SK-MEL-5 (cell line): ENCODE results near the gene PROCA1. TPM values are rescaled to one million over a fixed set of nuclear protein-coding genes. Genes with fewer than 3 reads are reported as not detected.
A peak's percentile ranks its signal among the peaks of the same experiment; 100 is the strongest.
"Not testable (repeated sequence)": the region's sequence is repeated elsewhere in the genome, so short reads cannot be mapped to it uniquely, and the experiment has no call there.

ENCODE experiments used
- DNase-seq: peaks from one replicate; pipeline ENCODE4 v3.0.0-alpha.2; 2016; ENCODE audit warnings: low read depth, low spot score
- in situ Hi-C: cut with HindIII; loops from 2 replicates; pipeline ENCODE4 v1.10.0; 2016; ENCODE audit warnings: low sequenced_read_pairs, high pct_unique_total_duplicates, low pct_unique_long_range_greater_than_20kb
- total RNA-seq: library from RNA; depleted of rRNA; stranded (reverse); fragments of >200 nt; shearing (Covaris generic); gene quantifications from 2 replicates; pipeline ENCODE4 v1.2.3, GENCODE V29; 2014

PROCA1 gene
- total RNA-seq, 1 experiment from 2014 or later: 0.16 TPM

GRCh38 chr17:28745786-28746411 is 34.2 kb upstream of the PROCA1 start:
- in situ Hi-C loops: no loop called here
- no peak for DNase-seq

- DNase-seq: peak; percentile 69
- in situ Hi-C loops: no loop called here
These were observed 33.5 kb upstream of the PROCA1 start for GRCh38 chr17:28744972-28745785.

GRCh38 chr17:28744104-28744971 is 32.6 kb upstream of the PROCA1 start:
- in situ Hi-C loops: no loop called here
- no peak for DNase-seq

GRCh38 chr17:28743243-28744103 is 31.8 kb upstream of the PROCA1 start, which contains the start of gene TRAF4:
TSS of gene TRAF4 (plus strand) at chr17:28744011. CDS start at chr17:28744113, 102 bp downstream.
- in situ Hi-C loops: no loop called here
- peak; percentile 92 for DNase-seq

- no peak for DNase-seq
- in situ Hi-C loops: no loop called here
These were observed 30.0 kb upstream of the PROCA1 start for GRCh38 chr17:28741358-28742349.

- DNase-seq: no peak
- in situ Hi-C loops: no loop called here
These were observed 29.0 kb upstream of the PROCA1 start for GRCh38 chr17:28740406-28741357.

- in situ Hi-C loops: no loop called here
- DNase-seq: no peak
These were observed 27.1 kb upstream of the PROCA1 start for GRCh38 chr17:28738680-28739384.

- in situ Hi-C loops: no loop called here
- no peak for DNase-seq
These were observed 26.3 kb upstream of the PROCA1 start for GRCh38 chr17:28737770-28738679.

GRCh38 chr17:28737316-28737715 is 25.6 kb upstream of the PROCA1 start:
- in situ Hi-C loops: no loop called here
- DNase-seq: no peak

GRCh38 chr17:28735913-28736769 is 24.5 kb upstream of the PROCA1 start:
- DNase-seq, in situ Hi-C loops: not testable (repeated sequence)

GRCh38 chr17:28735242-28735722 is 23.6 kb upstream of the PROCA1 start:
- no peak for DNase-seq
- in situ Hi-C loops: no loop called here

- no peak for DNase-seq
- in situ Hi-C loops: no loop called here
These were observed 23.1 kb upstream of the PROCA1 start for GRCh38 chr17:28734712-28735241.

- in situ Hi-C loops: no loop called here
- DNase-seq: no peak
These were observed 21.7 kb upstream of the PROCA1 start for GRCh38 chr17:28733346-28733745.
